ENCODE measurements around the gene PDE4D. TPM values are rescaled to one million over a fixed set of nuclear protein-coding genes. Genes with fewer than 3 reads are reported as not detected.

Gene PDE4D
- total and polyA plus RNA-seq, 11 donors = 5.2 to 68.3 (median 42.1) TPM

- intact Hi-C loops (cut with DNase I) = loop anchor here in 8 of 10 donors (2.0 to 10.0 kb wide), 6 partner anchors 41 to 91 kb away; no protein-coding TSS in a partner anchor
- ATAC-seq (no peak), DNase-seq (no peak)
- peak overlapping the region; percentile 70 to 91 (median 86) for H3K27ac ChIP-seq
- peak overlapping the region in 9 of 12 donors; percentile 1 to 53 (median 44) for H3K4me3 ChIP-seq
- H3K4me1 ChIP-seq = peaks cover 0 to 54% (median 25%) of the 10 kb centered on the region in 12 donors
- no peaks in the 10 kb centered on the region for H3K27me3 ChIP-seq
- 53 to 58% (median 54%) methylated on average over 5 of the region's 5 CpGs for WGBS, 4 donors
- TF ChIP-seq, protein P1, sequence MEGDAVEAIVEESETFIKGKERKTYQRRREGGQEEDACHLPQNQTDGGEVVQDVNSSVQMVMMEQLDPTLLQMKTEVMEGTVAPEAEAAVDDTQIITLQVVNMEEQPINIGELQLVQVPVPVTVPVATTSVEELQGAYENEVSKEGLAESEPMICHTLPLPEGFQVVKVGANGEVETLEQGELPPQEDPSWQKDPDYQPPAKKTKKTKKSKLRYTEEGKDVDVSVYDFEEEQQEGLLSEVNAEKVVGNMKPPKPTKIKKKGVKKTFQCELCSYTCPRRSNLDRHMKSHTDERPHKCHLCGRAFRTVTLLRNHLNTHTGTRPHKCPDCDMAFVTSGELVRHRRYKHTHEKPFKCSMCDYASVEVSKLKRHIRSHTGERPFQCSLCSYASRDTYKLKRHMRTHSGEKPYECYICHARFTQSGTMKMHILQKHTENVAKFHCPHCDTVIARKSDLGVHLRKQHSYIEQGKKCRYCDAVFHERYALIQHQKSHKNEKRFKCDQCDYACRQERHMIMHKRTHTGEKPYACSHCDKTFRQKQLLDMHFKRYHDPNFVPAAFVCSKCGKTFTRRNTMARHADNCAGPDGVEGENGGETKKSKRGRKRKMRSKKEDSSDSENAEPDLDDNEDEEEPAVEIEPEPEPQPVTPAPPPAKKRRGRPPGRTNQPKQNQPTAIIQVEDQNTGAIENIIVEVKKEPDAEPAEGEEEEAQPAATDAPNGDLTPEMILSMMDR (IDR thresholded peaks at IDR 0.05) = no peak
- no peak for TF ChIP-seq POLR2A (IDR thresholded peaks at IDR 0.05)
- no peaks in the 10 kb centered on the region for H3K36me3 ChIP-seq
- no peaks in the 10 kb centered on the region for H3K9me3 ChIP-seq
Observed at GRCh38 chr5:59126016-59126707, 767.4 kb downstream of the PDE4D start.

GRCh38 chr5:59125011-59125961, 768.2 kb downstream of the PDE4D start:
- peaks cover 0 to 52% (median 26%) of the 10 kb centered on the region in 12 donors for H3K4me1 ChIP-seq
- H3K27me3 ChIP-seq = no peaks in the 10 kb centered on the region
- TF ChIP-seq POLR2A (IDR thresholded peaks at IDR 0.05) = no peak
- TF ChIP-seq, protein P1 (IDR thresholded peaks at IDR 0.05) = no peak
- 56 to 65% (median 57%) methylated on average over 9 of the region's 9 CpGs for WGBS, 4 donors
- no peaks in the 10 kb centered on the region for H3K36me3 ChIP-seq
- peak overlapping the region in 11 of 12 donors; percentile 12 to 91 (median 86) for H3K27ac ChIP-seq
- ATAC-seq (no peak), DNase-seq (peak in 1 of 5 donors; percentile 30)
- intact Hi-C loops (cut with DNase I) = loop anchor here in 6 of 10 donors (5.0 to 10.0 kb wide), 5 partner anchors 42 to 90 kb away; no protein-coding TSS in a partner anchor
- H3K9me3 ChIP-seq = no peaks in the 10 kb centered on the region
- H3K4me3 ChIP-seq = peak overlapping the region in 2 of 12 donors; percentile 41 to 49

DNA sequence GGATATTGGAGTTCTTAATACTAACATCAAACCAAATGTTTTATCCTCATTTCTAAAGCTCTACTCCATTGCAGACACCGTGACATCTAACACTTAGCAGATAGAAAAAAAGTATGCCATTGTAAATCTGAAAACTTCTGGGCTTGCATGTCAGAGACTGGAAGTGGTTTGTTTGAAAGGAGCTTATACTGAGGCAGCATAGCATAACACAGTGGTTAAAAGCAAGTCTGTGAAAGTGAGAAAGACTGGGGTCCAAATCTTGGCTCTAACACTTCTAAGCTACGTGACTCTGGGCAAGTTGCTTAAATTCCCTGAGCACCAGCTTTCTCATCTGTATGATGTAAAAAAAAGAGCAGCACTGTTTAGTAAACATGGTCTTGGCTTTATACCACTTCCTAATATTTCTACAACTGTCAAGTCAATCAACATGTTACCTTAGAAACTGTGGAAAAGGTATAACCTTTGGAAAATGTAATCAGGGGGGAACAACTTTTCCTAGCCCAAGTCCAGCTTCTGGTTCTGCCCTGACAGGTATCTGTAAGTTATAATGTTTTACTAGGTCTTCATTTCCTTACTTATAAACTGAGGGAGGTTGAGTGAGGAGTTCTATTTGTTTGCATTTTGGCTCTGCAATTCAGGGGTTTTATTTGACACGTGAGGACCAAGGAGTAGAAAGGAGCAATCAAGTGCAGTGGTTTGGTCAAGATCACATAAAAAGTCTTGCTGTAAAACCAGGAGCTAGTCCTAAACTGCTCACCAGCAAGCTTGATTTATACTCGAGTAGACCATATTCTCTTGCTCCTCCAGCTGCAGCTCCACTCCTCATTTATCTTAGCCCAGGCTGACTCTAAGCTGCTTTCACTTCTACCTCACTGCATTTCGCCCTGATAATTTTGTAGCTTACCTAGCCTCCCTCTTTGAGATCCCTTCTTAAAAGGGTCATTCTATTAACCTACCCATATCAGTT, 769.6 kb downstream of the PDE4D start:
- Histone ChIP-seq H3K36me3 (no peaks in the 10 kb centered on the region), H3K27ac (peak overlapping the region in 10 of 12 donors; percentile 9 to 91 (median 82)), H3K27me3 (no peaks in the 10 kb centered on the region), H3K4me3 (no peak overlapping the region), H3K9me3 (no peaks in the 10 kb centered on the region), H3K4me1 (peaks cover 0 to 49% (median 26%) of the 10 kb centered on the region in 12 donors)
- 53 to 63% (median 61%) methylated on average over 5 of the region's 5 CpGs for WGBS, 4 donors
- ATAC-seq = no peak
- intact Hi-C loops (cut with DNase I) = loop anchor here in 1 of 10 donors (10.0 kb wide), 1 partner anchor 89 kb away; no protein-coding TSS in a partner anchor
- TF ChIP-seq POLR2A (IDR thresholded peaks at IDR 0.05) = no peak
- TF ChIP-seq, protein P1 (IDR thresholded peaks at IDR 0.05) = no peak
- no peak for DNase-seq

Data from heart left ventricle (tissue), 16 donors.